IMR-90 (cell line): Measurements from ENCODE around the gene CREB3L1. TPM values are rescaled to one million over a fixed set of nuclear protein-coding genes. Genes with fewer than 3 reads are reported as not detected.

Experiments used
- ATAC-seq: fragments of 200-7000 bp; cut with Tn5 transposase; 2 replicates; pipeline ENCODE4 v1.9.1; 2020; ENCODE audit warnings: low read depth, mild to moderate bottlenecking, moderate library complexity
- BruUV-seq: library from RNA; stranded (reverse); fragments of 400-500 nt; replicated peaks from 2 replicates; lab custom pipeline; 2021; lab: Mats Ljungman, UMichigan
- CTCF ChIA-PET: fragments of 300-600 bp; formaldehyde crosslinking; extraction: SDS; loops from one replicate; lab custom pipeline; 2021; ENCODE audit warnings: antibody characterized with exemption; lab: Yijun Ruan, JAX
- POLR2A ChIA-PET: fragments of 300-600 bp; sonication (Branson Sonifier 250); formaldehyde crosslinking; loops from one replicate; lab custom pipeline; 2022; ENCODE audit warnings: antibody characterized with exemption; ENCODE audit not compliant: unreplicated experiment; lab: Charles Lee
- DNase-seq: peaks from one replicate; pipeline ENCODE4 v3.0.0; 2013
- H2AFZ ChIP-seq: replicated peaks from 2 replicates; pipeline ENCODE3; 2013; ENCODE audit warnings: low read length, mild to moderate bottlenecking; ENCODE audit not compliant: poor library complexity
- H2AK5ac ChIP-seq: 2 replicates; pipeline ENCODE4 v1.6.1; 2013; ENCODE audit warnings: low read depth, low read length, inconsistent platforms
- H2AK9ac ChIP-seq: replicated peaks from 2 replicates; pipeline ENCODE3; 2013; ENCODE audit warnings: mild to moderate bottlenecking, low read depth, low read length, moderate library complexity; ENCODE audit not compliant: poor library complexity
- H2BK120ac ChIP-seq: 2 replicates; pipeline ENCODE4 v1.6.1; 2013; ENCODE audit warnings: low read depth, low read length, inconsistent platforms
- H2BK15ac ChIP-seq: 3 replicates; pipeline ENCODE4 v1.6.1; 2013; ENCODE audit warnings: low read depth, low read length, inconsistent platforms
- H2BK20ac ChIP-seq: 2 replicates; pipeline ENCODE4 v1.6.1; 2013; ENCODE audit warnings: low read depth, mild to moderate bottlenecking, inconsistent platforms, low read length, moderate library complexity
- H2BK5ac ChIP-seq: 2 replicates; pipeline ENCODE4 v1.6.1; 2013; ENCODE audit warnings: mild to moderate bottlenecking, low read depth, low read length, inconsistent platforms; ENCODE audit not compliant: poor library complexity, severe bottlenecking
- H3K14ac ChIP-seq: replicated peaks from 2 replicates; pipeline ENCODE4 v1.6.1; 2013; ENCODE audit warnings: low read depth, low read length, inconsistent platforms
- H3K18ac ChIP-seq: 2 replicates; pipeline ENCODE4 v1.6.1; 2013; ENCODE audit warnings: low read depth, low read length, control low read depth
- H3K23ac ChIP-seq: 2 replicates; pipeline ENCODE4 v1.6.1; 2013; ENCODE audit warnings: low read depth, low read length, inconsistent platforms
- H3K27ac ChIP-seq: 2 replicates; pipeline ENCODE4 v1.5.1; 2013; ENCODE audit warnings: mild to moderate bottlenecking, control low read depth, low read length; ENCODE audit not compliant: insufficient read depth
- H3K27me3 ChIP-seq: 2 replicates; pipeline ENCODE4 v1.6.1; 2013; ENCODE audit warnings: low read length; ENCODE audit not compliant: control insufficient read depth, insufficient read depth
- H3K36me3 ChIP-seq: 2 replicates; pipeline ENCODE4 v1.6.1; 2013; ENCODE audit warnings: low read length, mixed read lengths; ENCODE audit not compliant: control insufficient read depth, insufficient read depth
- H3K4ac ChIP-seq: 2 replicates; pipeline ENCODE4 v1.6.1; 2013; ENCODE audit warnings: low read depth, low read length, inconsistent platforms
- H3K4me1 ChIP-seq: 2 replicates; pipeline ENCODE4 v1.6.1; 2013; ENCODE audit warnings: low read length, mixed read lengths; ENCODE audit not compliant: control insufficient read depth, insufficient read depth
- H3K4me2 ChIP-seq: 2 replicates; pipeline ENCODE4 v1.6.1; 2013; ENCODE audit warnings: low read depth, mild to moderate bottlenecking, control low read depth, low read length, moderate library complexity
- H3K4me3 ChIP-seq: 2 replicates; pipeline ENCODE4 v1.5.1; 2013; ENCODE audit warnings: low read depth, mild to moderate bottlenecking, control low read depth, low read length, moderate library complexity; ENCODE audit not compliant: insufficient read depth
- H3K56ac ChIP-seq: 2 replicates; pipeline ENCODE4 v1.6.1; 2013; ENCODE audit warnings: low read length, inconsistent platforms; ENCODE audit not compliant: insufficient read depth; ENCODE audit errors: extremely low read depth
- H3K79me1 ChIP-seq, 2 experiments: 2 replicates each; pipeline ENCODE4 v1.6.1; 2013; ENCODE audit warnings: low read length in 2 of 2, inconsistent platforms in 1 of 2, low read depth in 1 of 2
- H3K9ac ChIP-seq: 2 replicates; pipeline ENCODE4 v1.6.1; 2013; ENCODE audit warnings: low read depth, low read length, control low read depth
- H3K9me1 ChIP-seq: 2 replicates; pipeline ENCODE4 v1.6.1; 2013; ENCODE audit warnings: low read length, inconsistent platforms; ENCODE audit not compliant: insufficient read depth
- H3K9me3 ChIP-seq: 2 replicates; pipeline ENCODE4 v1.6.1; 2013; ENCODE audit warnings: low read length; ENCODE audit not compliant: control insufficient read depth, insufficient read depth
- H4K20me1 ChIP-seq: 2 replicates; pipeline ENCODE4 v1.6.1; 2013; ENCODE audit warnings: low read length, inconsistent platforms; ENCODE audit not compliant: insufficient read depth
- H4K5ac ChIP-seq: 2 replicates; pipeline ENCODE4 v1.6.1; 2013; ENCODE audit warnings: mild to moderate bottlenecking, low read depth, low read length, control low read depth
- H4K8ac ChIP-seq, 2 experiments: 2 replicates each; pipeline ENCODE4 v1.6.1; 2013; ENCODE audit warnings: low read depth in 2 of 2, low read length in 2 of 2, control low read depth in 1 of 2, inconsistent platforms in 1 of 2
- H4K91ac ChIP-seq: 2 replicates; pipeline ENCODE4 v1.6.1; 2013; ENCODE audit warnings: low read depth, low read length, inconsistent platforms; ENCODE audit not compliant: insufficient read depth
- BHLHE40 ChIP-seq: fragments of 150-350 bp; IDR thresholded peaks from 2 replicates; pipeline ENCODE4 v1.6.1; 2016; ENCODE audit warnings: mild to moderate bottlenecking, low read depth, low read length
- FOS ChIP-seq: fragments of 150-350 bp; IDR thresholded peaks from 2 replicates; pipeline ENCODE4 v1.6.1; 2016; ENCODE audit warnings: low read depth, low read length
- MAZ ChIP-seq: IDR thresholded peaks from 2 replicates; pipeline ENCODE4 v1.6.1; 2012; ENCODE audit warnings: low read depth, mild to moderate bottlenecking, low read length, improper control_type of control experiment, moderate library complexity, borderline replicate concordance
- MXI1 ChIP-seq: IDR thresholded peaks from 2 replicates; pipeline ENCODE4 v1.6.1; 2012; ENCODE audit warnings: low read depth, mild to moderate bottlenecking, low read length, moderate library complexity, borderline replicate concordance
- RAD21 ChIP-seq: IDR thresholded peaks from 2 replicates; pipeline ENCODE4 v1.6.1; 2012; ENCODE audit warnings: low read length, improper control_type of control experiment
- WGBS, 2 experiments: methylation state at CpG; one replicate each; pipeline versions ENCODE4 v1.1.5 to v1.1.7; 2013; ENCODE audit warnings: missing lambda C conversion rate in 2 of 2; ENCODE audit not compliant: insufficient read length in 1 of 2; ENCODE audit errors: extremely low coverage in 2 of 2; 5-methylcytosine and 5-hydroxymethylcytosine counted together
- dilution Hi-C: fragments of 300-500 bp; cut with HindIII; formaldehyde crosslinking; loops from one replicate; pipeline ENCODE4 v1.14.3; 2018; ENCODE audit warnings: low sequenced_read_pairs; ENCODE audit not compliant: unreplicated experiment
- in situ Hi-C: fragments of 300-500 bp; cut with MboI; formaldehyde crosslinking; loops from 3 replicates; pipeline ENCODE4 v1.14.3; 2019; ENCODE audit warnings: low sequenced_read_pairs, inconsistent platforms, mixed read lengths
- intact Hi-C: fragments of 100-400 bp; cut with micrococcal nuclease; formaldehyde crosslinking; loops from 2 replicates; pipeline ENCODE4 v1.10.0; 2022
- polyA plus RNA-seq, 3 experiments: library from polyadenylated mRNA; depleted of rRNA; stranded (reverse); fragments of >200 nt; gene quantifications; 2 replicates each; pipeline ENCODE4 v1.2.3, GENCODE V29; 2012; ENCODE audit warnings: low replicate concordance in 1 of 3
- total RNA-seq: library from RNA; depleted of rRNA; stranded (reverse); fragments of >200 nt; gene quantifications from 2 replicates; pipeline ENCODE4 v1.2.3, GENCODE V29; 2012

CREB3L1 gene
- total and polyA plus RNA-seq, 2 of the 4 experiments (the other 2 are of a cell fraction) = 8.1 to 82.3 TPM

GRCh38 chr11:46237248-46238077 lies 40.0 kb upstream of the CREB3L1 start:
- peak; percentile 37; the same call in 1 of the 2 replicates for TF ChIP-seq MAZ
- TF ChIP-seq RAD21 = no peak
- 0 out of 2 replicates have a peak, but pooled peaks have one; percentile 53 for TF ChIP-seq MXI1
- TF ChIP-seq FOS = peak; percentile 94
- TF ChIP-seq BHLHE40 = peak; percentile 45
- Histone ChIP-seq H3K4ac (peak overlapping the region; percentile 93), H3K14ac (peak overlapping the region; percentile 79), H4K20me1 (no peaks in the 10 kb centered on the region), H2AFZ (peak overlapping the region; percentile 97), H3K9me1 (peaks cover 10% of the 10 kb centered on the region), H3K27me3 (no peaks in the 10 kb centered on the region), H3K27ac (peak overlapping the region; percentile 80), H2AK9ac (peak overlapping the region; percentile 92), H2BK120ac (peak overlapping the region; percentile 98), H3K4me2 (peak overlapping the region; percentile 89), H3K18ac (peak overlapping the region; percentile 22), H3K4me1 (peaks cover 21% of the 10 kb centered on the region), H3K36me3 (no peaks in the 10 kb centered on the region), H2BK15ac (peak overlapping the region; percentile 86; the same call in 2 of the 3 replicates), H2AK5ac (peak overlapping the region; percentile 95), H2BK20ac (peak overlapping the region; percentile 92), H3K23ac (peak overlapping the region; percentile 37), H4K91ac (peak overlapping the region; percentile 95), H4K5ac (peak overlapping the region; percentile 61), H3K56ac (peak overlapping the region; percentile 69; the same call in 1 of the 2 replicates), H3K9me3 (peaks cover 2% of the 10 kb centered on the region; the same call in 1 of the 2 replicates), H3K4me3 (peak overlapping the region; percentile 41), H4K8ac (peak overlapping the region; percentile 65 to 99), H3K9ac (peak overlapping the region; percentile 56; the same call in 1 of the 2 replicates), H2BK5ac (peak overlapping the region; percentile 90), H3K79me1 (peaks cover 5 to 36% of the 10 kb centered on the region in 2 experiments)
- dilution Hi-C loops (no loop called here), intact Hi-C loops (loop anchor here (2.0 to 5.0 kb wide), 3 partner anchors 117 to 185 kb away; partner anchors contain the start of gene PHF21A), in situ Hi-C loops (no loop called here)
- DNase-seq (peak; percentile 92), ATAC-seq (peak; percentile 65)
- no TSS peak for BruUV-seq
- CTCF ChIA-PET = interaction anchor here (0.5 to 3.1 kb wide), 2 partner anchors 70 to 259 kb away, joined by 3 to 27 read pairs; no protein-coding TSS in a partner anchor
- POLR2A ChIA-PET = interaction anchor here (1.1 to 1.5 kb wide), 2 partner anchors 58 to 122 kb away, joined by 3 to 10 read pairs; no protein-coding TSS in a partner anchor
- WGBS, 2 experiments = 1% methylated on average over 48 of the region's 59 CpGs; no CpG with 5 or more reads in 1 of the 2 experiments
